SH-SY5Y (cell line): ENCODE data around the gene CITED1.

Source experiments
- GATA2 ChIP-seq: IDR thresholded peaks from 2 replicates; pipeline ENCODE4 v1.6.1; 2011; ENCODE audit warnings: mild to moderate bottlenecking, low read depth, low read length
- GATA3 ChIP-seq: IDR thresholded peaks from 2 replicates; pipeline ENCODE4 v1.6.1; 2011; ENCODE audit warnings: low read depth, mild to moderate bottlenecking, low read length, moderate library complexity

CITED1 gene

GRCh38 chrX:72305286-72306084 lies at the start of gene CITED1:
Gene CITED1 (minus strand): TSS chrX:72305914. CDS start chrX:72302869, 3,045 bp downstream.
- TF ChIP-seq GATA3: no peak

GRCh38 chrX:72352786-72353185 lies 47.1 kb upstream of the CITED1 start:
- TF ChIP-seq GATA3 (no peak), GATA2 (no peak)

GRCh38 chrX:72351606-72352334 lies 46.1 kb upstream of the CITED1 start:
- TF ChIP-seq GATA3 (no peak), GATA2 (no peak)

GRCh38 chrX:72349190-72349589 lies 43.5 kb upstream of the CITED1 start:
- TF ChIP-seq GATA2 (no peak), GATA3 (no peak)

- TF ChIP-seq GATA3 (peak; percentile 65), GATA2 (peak; percentile 91)
Observed at GRCh38 chrX:72348247-72348979, 42.7 kb upstream of the CITED1 start.

- TF ChIP-seq GATA2 (no peak), GATA3 (no peak)
Observed at GRCh38 chrX:72347366-72347765, 41.7 kb upstream of the CITED1 start.

GRCh38 chrX:72346302-72346949 lies 40.7 kb upstream of the CITED1 start:
- TF ChIP-seq GATA2: no peak
- no peak for TF ChIP-seq GATA3

- no peak for TF ChIP-seq GATA3
- no peak for TF ChIP-seq GATA2
Observed at GRCh38 chrX:72340626-72341025, 34.9 kb upstream of the CITED1 start.

- TF ChIP-seq GATA3 (no peak), GATA2 (no peak)
Observed at GRCh38 chrX:72340041-72340440, 34.3 kb upstream of the CITED1 start.

GRCh38 chrX:72330131-72330530 lies 24.4 kb upstream of the CITED1 start:
- TF ChIP-seq GATA3: no peak
- TF ChIP-seq GATA2: no peak

GRCh38 chrX:72326605-72327300 lies 21.0 kb upstream of the CITED1 start:
- TF ChIP-seq GATA3: no peak
- TF ChIP-seq GATA2: no peak

- TF ChIP-seq GATA2 (no peak), GATA3 (no peak)
Observed at GRCh38 chrX:72317139-72317538, 11.4 kb upstream of the CITED1 start.

GRCh38 chrX:72316408-72317110 lies 10.8 kb upstream of the CITED1 start:
- TF ChIP-seq GATA2 (no peak), GATA3 (no peak)
